HG03060 (cell line): ENCODE measurements around the gene DPH6.

Source experiments
- ATAC-seq: cut with Tn5 transposase; IDR thresholded peaks from one replicate; pipeline ENCODE4 v1.9.1; 2021; ENCODE audit warnings: low read depth, moderate number of reproducible peaks; ENCODE audit not compliant: unreplicated experiment

The DPH6 gene

DNA sequence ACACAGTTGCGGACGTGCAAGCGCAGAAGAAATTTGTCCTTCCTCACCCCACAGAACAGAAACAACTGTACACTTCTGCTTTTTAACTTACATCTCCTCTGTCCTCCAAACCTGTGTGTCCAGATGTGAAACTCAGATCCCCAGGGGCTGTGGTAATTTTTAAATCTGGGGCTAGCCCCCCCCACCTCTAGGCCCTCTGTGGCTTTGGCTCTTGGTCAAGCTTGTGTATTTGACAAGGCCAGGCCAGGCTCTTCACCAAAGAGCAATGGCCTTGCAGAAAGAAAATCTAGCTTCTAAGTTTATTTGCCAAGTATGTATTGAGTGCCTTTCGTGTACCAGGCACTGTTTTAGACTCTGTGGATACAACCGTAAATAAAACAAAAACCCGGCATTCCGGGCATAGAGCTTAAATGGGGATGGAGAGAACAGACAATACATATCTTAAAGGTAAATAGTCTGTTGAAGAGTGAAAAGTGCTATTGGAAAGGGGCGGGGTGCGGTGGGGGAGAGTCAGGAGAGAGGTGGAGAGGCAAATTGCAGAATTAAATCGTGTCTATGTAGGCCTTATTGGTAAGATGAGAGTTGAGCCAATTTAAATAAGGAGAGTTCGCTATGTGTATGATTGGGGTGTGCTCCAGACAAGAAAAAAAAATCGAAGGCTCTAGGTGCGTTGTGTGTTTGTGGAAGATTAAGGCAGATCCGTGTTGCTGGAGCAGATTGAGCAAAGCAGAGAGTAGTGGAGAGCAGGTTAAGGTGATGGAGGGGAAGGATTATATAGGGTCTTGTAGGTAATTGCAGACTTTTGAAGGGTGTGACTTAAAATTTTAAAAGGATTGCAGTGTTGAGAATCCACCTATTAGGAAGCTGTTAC lies 781 bp upstream of the DPH6 start:
- peak; percentile 35 for ATAC-seq

DNA sequence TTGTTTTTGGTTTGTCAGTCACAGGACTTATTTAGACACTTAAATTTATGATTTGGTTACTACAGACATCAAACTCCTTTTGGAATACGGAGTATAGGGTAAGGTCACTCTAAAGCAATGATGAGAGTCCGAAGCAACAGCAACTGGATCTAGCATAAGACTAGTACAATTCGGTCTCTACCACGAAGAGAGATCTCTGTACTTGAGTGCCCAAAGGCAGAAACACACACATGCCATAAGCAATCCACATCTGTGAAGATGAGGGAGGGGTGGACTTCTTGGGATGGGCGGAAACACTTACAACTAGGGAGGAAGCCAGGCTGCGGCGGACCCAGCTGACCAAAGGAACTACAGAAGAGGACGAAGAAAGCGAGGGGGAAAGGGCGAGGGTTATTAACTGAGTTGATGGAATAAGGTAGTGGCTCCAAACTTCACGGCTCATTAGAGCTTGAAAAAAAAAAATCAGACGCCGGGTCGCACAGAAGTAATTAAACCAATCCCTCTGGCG lies 595 bp downstream of the DPH6 start:
- ATAC-seq = no peak

DNA sequence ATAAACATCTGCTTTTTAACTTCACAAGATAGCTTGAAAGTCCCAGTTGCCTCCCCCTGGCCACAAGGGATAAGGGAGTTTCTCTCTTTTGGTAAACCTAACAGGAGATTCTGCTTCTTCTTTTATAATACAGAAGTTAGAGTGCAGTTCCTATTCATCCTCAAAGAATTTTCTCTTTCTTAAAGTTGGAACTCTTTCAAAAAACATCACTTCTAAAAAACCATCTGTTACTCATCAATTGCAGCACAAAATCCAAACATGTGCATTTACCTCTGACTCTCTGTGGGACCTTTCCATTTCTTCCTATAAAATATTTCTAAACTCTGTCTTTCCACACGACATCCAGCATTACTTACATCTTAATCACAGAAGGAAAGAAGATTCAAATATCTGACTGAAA lies 5.1 kb downstream of the DPH6 start:
- no peak for ATAC-seq

DNA sequence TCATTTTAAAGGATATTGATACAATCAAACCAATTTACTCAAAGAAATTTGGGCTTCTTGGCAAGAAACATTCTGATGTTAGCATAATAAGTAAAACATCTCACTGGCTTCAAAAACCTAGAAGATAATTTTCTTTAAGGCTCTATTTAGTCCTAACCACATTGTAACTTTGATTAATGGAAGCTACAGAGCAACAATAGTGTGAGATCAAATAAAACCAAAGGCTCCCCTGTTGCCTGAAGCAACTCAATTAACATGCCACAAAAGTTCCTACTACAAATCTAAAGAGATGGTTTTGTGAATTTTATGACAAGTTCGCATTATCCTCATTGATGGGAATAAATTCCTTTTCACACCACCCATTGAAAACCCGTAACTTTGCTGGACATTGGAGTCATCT lies 5.9 kb downstream of the DPH6 start:
- no peak for ATAC-seq

DNA sequence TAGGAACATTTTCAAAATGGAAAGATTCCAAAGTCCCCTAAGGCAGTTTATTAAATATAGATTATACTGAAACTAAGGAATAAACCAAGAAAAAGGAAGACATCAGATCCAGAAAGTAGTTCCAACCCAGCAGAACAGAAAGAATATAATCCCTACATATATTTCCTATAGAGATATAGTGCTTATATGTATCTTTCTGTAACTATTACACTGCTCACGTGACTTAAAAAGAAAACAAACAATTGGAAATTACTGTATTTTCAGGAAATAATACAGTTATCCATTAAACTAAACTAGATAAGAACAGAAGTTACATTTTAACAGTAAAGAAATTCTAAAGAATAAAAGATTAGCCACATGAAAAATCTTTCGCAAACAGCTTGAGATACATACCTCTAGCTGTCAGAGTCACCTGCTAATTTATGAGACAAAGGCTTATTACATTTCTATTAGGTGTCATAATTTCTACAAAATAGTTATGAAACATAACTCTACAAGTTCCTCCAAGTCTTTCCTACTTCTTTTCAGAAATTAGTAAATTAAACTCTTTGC lies 10.5 kb downstream of the DPH6 start:
- ATAC-seq = no peak

DNA sequence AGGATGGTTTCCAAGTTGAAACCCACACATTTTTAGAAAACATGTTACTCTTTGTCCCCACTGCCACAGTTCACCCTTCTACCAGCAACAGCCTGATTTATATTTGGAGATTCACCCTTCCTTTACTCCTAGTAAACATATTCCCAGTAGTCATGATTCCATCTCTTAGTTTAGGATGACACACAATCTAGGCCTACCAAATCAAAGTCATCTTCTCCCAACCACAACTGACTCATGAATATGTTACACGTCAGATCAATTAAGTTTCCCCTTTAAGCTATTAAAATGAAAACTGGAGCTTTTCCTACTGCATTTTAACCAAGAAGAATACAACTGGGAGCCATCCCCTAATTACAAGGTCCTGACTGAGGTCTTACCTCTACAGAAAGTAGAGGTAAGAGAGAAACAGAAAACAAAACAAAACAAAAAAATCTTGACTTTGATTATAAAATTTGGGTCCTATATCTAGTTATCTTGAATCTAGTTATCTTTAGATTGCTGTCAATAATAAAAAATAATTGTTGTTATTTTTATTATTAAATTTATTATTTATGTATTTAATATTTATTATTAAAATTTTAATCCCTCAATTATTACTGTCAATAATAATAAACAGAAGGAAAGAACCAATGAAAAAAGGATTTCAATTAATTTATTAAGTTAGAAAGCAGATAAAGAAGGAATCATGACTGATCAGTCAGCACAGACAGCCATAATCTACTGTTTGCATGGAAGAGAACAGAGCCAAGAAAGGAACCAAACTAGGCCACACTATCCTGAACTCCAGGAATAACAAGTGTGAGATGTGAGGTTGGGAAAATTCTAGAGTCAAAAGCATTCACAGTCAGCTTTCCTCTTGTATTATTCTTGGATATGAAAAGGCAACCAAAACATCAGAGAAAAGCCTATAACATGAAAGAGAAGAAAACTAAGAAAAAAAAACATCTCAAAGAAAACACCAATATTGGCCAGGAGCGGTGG lies 12.5 kb downstream of the DPH6 start:
- no peak for ATAC-seq

DNA sequence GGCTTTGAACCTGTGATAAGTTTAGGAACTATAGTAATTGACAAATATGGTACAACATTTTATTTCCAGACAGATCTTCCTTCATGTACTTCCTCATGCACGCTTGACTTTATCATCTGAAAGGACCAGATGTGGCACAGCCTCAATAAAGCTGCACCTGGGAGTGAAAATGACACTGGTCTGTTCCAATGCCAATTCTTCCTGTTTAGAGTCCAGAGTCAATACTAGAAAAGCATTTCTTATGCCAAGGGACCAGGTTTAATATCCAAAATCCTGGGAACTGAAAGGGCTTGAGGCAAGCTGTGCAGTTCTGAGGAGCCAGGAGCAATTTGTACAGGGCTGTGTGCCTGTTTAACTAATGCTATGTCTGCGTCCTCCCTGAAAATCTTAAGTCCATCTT lies 15.3 kb downstream of the DPH6 start:
- no peak for ATAC-seq

DNA sequence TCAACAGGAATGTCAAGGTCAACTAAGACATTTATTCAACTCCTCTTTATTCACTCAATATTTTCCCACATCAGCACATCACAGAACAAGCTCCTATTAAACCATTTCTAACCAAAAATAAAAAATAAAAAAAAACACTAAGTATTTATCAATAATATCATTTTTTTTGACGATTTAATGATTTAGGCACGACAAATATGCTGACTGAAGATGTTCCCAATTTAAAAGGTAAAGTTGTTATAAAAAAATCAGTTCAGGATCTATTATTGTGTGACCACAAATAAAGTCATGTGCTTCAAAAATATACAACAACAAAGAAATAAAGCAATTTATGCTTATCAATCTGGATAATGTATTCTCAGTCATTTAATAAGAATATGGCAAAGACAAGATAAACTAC lies 16.2 kb downstream of the DPH6 start:
- no peak for ATAC-seq

DNA sequence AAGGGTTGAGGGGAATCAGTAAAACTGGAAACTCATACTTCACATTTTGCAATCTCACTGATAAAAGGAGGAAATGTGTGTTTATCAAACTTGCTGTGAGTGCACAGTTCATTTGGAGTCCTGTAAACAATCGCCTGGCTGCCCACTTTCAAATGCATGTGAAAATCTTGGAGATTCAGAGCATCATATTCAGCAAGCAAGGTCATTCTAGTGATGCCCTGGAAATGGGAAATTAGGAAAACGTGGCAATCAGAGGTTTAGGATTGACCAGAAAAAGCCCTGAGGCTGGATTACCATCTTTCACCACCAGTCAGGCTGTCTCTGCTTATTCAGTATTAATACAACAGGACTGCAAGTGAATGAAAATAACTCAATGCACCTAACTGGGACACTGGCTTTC lies 23.9 kb downstream of the DPH6 start:
- no peak for ATAC-seq

DNA sequence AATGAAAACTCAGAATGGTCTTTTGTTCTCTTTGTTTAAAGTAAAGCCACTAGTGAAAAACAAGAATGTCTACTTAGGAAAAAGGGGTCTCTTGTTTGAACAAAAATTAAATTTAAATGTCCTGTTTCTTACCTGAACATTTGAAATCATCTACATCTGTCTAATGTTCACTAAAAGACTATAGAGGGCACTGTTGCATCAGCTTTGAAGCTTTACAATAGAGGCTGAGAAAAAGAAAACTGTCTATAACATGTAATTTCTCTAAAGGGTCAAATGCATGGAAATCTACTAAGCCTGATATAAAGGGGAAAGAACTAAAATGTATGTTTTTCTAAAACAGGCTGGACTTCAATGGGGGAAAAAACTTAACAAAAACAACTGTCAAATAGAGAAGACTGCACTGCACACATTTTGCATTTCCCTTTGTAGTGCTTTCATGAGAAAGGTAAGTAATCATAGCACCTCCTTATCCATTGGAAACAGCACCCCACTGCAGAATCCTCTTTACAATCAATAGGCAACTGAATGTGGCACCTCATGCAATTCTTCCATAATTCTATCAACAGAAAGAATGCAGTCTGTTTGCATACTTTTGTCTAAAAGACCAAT lies 26.3 kb downstream of the DPH6 start:
- ATAC-seq = peak; percentile 57

DNA sequence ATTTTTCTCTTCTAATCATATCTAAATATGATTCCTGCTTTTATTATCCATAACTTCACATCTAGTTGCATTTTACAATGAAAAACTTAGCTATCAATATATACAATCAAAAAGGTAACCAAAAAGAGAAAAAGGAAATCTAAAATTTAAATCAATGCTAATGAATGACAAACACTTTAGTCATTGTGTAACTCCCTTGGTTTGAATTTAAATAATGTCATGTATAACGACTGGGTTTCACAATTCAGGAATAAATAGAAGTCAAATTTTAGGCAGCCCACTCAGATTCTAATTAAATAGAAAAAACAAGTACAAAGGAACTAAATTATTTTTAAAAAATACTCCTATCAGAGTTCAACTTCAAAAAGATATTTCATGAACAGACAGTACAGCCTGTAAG lies 26.9 kb downstream of the DPH6 start:
- no peak for ATAC-seq

DNA sequence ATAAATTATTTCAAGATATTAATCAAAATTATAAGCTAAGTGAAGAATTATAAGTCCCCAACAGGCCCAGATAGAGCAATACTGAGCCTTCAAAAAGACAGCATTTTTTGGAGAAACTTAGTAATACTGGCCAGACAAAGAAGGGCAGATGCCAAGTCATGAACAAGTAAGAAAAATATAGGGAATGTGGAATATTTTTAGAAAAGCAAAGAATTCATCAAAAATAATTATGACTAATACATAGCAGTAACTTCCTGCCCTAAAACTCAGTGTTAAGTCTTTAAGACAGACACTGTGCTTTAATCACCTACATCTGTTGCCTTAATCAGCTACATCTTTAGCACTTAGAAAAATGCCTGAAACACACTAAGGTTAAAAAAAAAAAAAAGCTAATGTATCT lies 31.2 kb downstream of the DPH6 start:
- ATAC-seq = no peak

DNA sequence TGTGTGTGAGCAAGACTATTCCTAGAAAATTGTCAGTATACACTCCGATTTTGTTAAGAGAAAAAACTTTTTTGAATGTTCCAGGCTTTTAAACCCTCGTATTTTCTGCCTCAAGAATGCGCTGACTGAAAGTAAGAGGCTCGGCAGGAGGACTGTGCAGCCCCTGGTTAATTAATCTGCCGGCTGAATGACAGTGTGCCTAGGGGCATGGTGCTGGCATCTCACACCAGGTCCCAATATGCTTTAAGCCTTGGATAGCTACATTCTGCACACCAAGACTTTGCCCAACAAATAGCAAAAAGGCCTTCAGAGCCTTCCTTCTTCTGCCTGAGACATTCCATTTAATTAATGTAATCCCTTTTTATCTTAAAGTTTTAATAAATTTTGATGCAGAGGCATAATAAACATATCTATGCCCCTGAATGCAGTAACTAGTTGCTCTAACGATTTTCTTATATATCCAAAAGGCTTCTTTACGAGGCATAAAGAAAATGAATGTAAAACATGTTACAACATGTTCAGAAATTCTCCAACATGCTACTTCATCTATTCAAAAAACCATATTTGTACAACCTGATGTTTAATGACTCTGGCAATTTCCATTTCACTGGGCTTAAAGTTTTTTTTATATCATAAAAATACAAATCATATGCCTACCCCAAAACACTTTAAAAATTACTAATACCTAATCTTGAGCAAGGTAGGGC lies 37.9 kb downstream of the DPH6 start:
- ATAC-seq = no peak

DNA sequence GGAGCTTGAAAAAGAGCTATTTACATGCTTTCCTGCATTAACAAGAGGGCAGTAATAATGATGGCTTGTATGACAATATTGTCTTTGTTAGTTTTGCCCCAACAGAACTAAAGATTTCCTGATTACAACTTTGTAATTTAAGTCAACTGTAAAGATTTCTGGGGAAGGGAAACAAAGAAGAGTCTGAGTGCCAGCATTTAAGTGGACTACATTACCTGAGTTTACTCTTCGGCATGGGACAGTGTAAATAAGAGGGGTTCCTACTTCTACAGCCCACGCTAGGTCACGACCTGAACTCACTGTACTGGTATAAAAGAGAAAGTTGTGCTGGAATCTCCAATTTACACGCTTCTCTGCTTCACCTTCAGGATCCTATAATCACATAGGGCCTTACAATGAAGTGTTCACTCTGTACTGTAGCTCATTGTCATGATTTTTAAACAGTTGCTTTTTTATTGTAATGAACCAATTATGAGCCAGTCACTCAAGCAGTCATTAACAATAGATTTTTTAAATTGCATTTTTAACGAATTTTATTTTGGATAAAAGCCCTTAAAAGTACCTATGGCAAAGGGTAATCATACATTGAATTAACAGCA lies 39.6 kb downstream of the DPH6 start:
- no peak for ATAC-seq

DNA sequence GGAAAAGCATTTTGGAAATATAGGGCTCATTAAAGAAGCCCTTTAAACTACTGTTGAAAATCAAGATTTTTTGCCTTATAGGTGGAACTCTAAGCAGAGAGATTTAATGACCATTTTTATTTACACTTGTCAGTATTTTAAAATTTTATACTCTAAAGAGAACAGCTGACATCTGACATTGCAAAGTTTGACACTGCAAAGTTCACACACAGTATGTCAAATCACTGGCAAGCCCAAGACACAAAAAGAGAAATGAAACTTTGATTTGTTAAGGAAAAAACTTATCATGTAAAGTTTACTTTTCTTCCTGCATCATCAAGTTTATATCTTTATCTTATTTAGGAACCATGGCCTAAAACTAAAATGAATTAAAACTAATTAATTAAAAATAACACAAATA lies 40.2 kb downstream of the DPH6 start:
- ATAC-seq = no peak

DNA sequence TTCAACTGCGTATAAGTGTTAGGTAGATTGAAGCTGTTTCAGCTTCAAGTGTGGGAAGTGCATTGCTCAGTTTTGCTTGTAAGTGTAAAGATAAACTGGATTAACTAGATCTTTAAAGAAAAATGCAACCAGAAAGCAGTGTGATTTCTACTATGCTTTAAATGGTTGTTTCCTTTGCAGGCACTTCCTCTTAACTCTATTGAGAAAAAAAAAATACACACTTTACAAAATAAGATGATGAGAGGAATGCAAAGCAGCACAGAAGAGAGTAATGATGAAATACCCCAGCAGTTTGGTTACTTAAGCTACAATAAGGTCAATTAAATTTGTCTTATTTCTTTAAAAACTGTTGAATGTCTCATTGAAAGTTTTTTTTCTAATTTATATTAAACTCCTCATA lies 40.8 kb downstream of the DPH6 start:
- no peak for ATAC-seq

DNA sequence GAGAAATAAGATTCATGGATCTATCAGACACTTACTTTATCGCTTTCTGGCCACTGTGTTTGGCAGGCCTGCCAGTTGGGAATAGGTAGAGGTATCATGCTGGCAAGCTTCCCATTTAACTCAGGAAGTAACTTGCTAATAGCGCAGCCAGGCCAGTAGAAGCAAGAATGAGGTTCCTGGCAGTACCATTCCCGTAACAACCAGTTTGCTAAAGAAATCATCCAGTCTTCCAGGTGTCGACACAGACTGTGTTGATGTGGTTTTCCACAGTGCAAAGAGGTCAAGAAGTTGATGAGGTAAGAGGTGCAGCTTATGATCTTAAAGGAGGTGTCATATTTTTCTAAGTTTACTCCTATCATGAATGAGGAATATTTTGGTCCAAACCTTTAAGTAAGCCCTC lies 46.2 kb downstream of the DPH6 start:
- ATAC-seq = no peak

DNA sequence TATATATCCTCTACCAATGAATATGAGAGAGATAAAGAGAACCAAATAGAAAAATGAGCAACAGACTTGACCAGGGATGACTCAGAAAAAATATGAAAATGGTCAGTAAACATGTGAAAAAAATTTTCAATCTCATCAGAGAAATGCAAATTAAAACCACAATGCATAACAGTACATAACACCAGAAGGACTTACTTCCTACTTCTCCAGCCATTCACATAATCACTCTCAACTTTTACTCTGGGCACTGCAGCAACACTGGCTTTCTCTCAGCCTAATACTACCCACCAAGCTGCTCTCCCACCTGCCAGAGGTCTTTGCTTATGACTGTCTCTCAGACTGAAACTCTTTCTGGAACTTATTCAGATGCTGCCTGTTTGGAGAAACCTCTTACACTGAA lies 49.4 kb downstream of the DPH6 start:
- peak; percentile 99 for ATAC-seq

DNA sequence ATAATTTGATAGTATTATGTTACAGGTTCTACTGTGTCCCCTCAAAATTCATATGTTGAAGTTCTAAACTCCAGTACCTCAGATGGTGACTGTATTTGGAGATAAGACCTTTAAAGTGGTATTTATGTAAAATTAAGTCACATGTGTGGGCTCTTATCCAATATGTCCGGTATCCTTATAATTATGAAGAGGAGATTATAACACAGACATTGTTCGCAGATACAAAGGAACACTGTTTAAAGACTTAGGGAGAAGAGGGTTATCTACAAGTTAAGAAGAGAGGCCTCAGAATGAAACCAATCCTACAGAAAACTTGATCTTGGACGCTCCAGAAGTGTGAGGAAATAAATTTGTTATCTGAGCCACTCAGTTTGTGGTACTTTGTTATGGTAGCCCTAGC lies 50.9 kb downstream of the DPH6 start:
- no peak for ATAC-seq

DNA sequence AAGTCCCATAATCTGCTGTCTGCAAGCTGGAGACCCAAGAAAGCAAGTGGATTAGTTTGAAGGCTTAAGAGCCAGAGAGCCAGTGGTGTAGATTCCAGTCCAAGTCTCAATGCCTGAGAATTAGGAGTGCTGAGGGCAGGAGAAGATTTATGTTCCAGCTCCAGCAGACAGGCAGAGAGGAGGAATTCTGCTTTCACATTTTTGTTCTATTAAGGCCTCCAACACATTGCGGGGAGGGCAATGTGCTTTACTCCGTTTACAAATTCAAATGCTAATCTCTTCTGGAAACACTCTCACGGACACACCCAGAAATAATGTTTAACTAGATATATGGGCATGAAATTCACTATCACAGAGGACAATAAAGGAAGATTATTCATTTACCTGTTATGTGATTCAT lies 54.0 kb downstream of the DPH6 start:
- no peak for ATAC-seq
